Naive thymus-derived CD4-positive, alpha-beta T cell (primary cell): ENCODE data around the gene ZCCHC14. TPM values are rescaled to one million over a fixed set of nuclear protein-coding genes. Genes with fewer than 3 reads are reported as not detected.

ENCODE experiments used
- ATAC-seq: fragments of 150-1000 bp; cut with Tn5 transposase; 2 replicates; pipeline ENCODE4 v1.10.0; 2021; ENCODE audit warnings: mild to moderate bottlenecking, moderate library complexity
- CTCF ChIA-PET: fragments of 350-600 bp; sonication (Branson Sonifier 250); formaldehyde crosslinking; loops from one replicate; lab custom pipeline; 2021; ENCODE audit warnings: antibody characterized with exemption; lab: Charles Lee
- POLR2A ChIA-PET: fragments of 350-600 bp; sonication (Branson Sonifier 250); formaldehyde crosslinking; loops from one replicate; lab custom pipeline; 2021; ENCODE audit warnings: antibody characterized with exemption, inconsistent platforms; lab: Charles Lee
- DNase-seq, 9 donors: peaks; one replicate each; pipeline versions ENCODE4 v3.0.0 to v3.0.0-alpha.2; 2020 to 2022; ENCODE audit warnings: mixed read lengths in 1 of 9
- H3K27ac ChIP-seq: one replicate; pipeline ENCODE4 v1.7.0; 2013; ENCODE audit warnings: mild to moderate bottlenecking, low read depth, low read length, moderate library complexity
- H3K27me3 ChIP-seq, 2 donors: one replicate each; pipeline ENCODE4 v1.7.0; 2013; ENCODE audit warnings: low read length in 2 of 2, mild to moderate bottlenecking in 2 of 2, moderate library complexity in 2 of 2; ENCODE audit not compliant: control insufficient read depth in 2 of 2, insufficient read depth in 2 of 2
- H3K36me3 ChIP-seq, 3 experiments: 1 replicate in 2 of 3; 2 replicates in 1 of 3; pipeline ENCODE4 v1.7.0; 2013; ENCODE audit warnings: low read length in 3 of 3, mild to moderate bottlenecking in 3 of 3, moderate library complexity in 1 of 3; ENCODE audit not compliant: insufficient read depth in 3 of 3, control insufficient read depth in 2 of 3
- H3K4me1 ChIP-seq, 2 donors: one replicate each; pipeline ENCODE4 v1.7.0; 2013; ENCODE audit warnings: low read length in 2 of 2, mild to moderate bottlenecking in 2 of 2, moderate library complexity in 1 of 2; ENCODE audit not compliant: control insufficient read depth in 2 of 2, insufficient read depth in 2 of 2
- H3K4me3 ChIP-seq: 2 replicates; pipeline ENCODE4 v1.7.0; 2013; ENCODE audit warnings: mild to moderate bottlenecking, low read length
- H3K9me3 ChIP-seq, 3 experiments: 1 replicate in 2 of 3; 2 replicates in 1 of 3; pipeline ENCODE4 v1.7.0; 2013; ENCODE audit warnings: low read length in 3 of 3; ENCODE audit not compliant: control insufficient read depth in 2 of 3
- H3K27ac Mint-ChIP-seq, 9 donors: one replicate each; pipeline ENCODE4 v1.8.0; 2020 to 2022; ENCODE audit warnings: mixed read lengths in 9 of 9, mild to moderate bottlenecking in 8 of 9, moderate library complexity in 5 of 9, inconsistent platforms in 2 of 9
- H3K27me3 Mint-ChIP-seq, 5 donors: one replicate each; pipeline ENCODE4 v1.8.0; 2021 to 2022; ENCODE audit warnings: mixed read lengths in 5 of 5, mild to moderate bottlenecking in 1 of 5
- H3K36me3 Mint-ChIP-seq, 5 donors: one replicate each; pipeline ENCODE4 v1.8.0; 2020 to 2022; ENCODE audit warnings: mixed read lengths in 5 of 5, mild to moderate bottlenecking in 3 of 5, inconsistent platforms in 1 of 5
- H3K4me1 Mint-ChIP-seq, 7 donors: one replicate each; pipeline ENCODE4 v1.8.0; 2020 to 2022; ENCODE audit warnings: mixed read lengths in 7 of 7, mild to moderate bottlenecking in 3 of 7, inconsistent platforms in 1 of 7
- H3K4me3 Mint-ChIP-seq, 10 donors: one replicate each; pipeline ENCODE4 v1.8.0; 2020 to 2022; ENCODE audit warnings: mild to moderate bottlenecking in 10 of 10, mixed read lengths in 10 of 10, moderate library complexity in 6 of 10, inconsistent platforms in 2 of 10
- H3K9me3 Mint-ChIP-seq, 11 donors: one replicate each; pipeline ENCODE4 v1.8.0; 2020 to 2022; ENCODE audit warnings: mixed read lengths in 11 of 11, mild to moderate bottlenecking in 4 of 11, inconsistent platforms in 1 of 11, moderate library complexity in 1 of 11
- intact Hi-C, 2 donors: fragments of 100-400 bp; cut with micrococcal nuclease; formaldehyde crosslinking; loops; one replicate each; pipeline ENCODE4 v1.15.1; 2023
- polyA plus RNA-seq, 2 donors: library from polyadenylated mRNA; unstranded; fragments of 300-500 nt; fragmentation: Illumina TruSeq; gene quantifications; one replicate each; pipeline ENCODE4 v1.2.3, GENCODE V29; 2021
- total RNA-seq, 6 experiments: library from RNA in 5 of 6; stranded (reverse) in 5 of 6; gene quantifications; 1 replicate in 5 of 6; 2 replicates in 1 of 6; pipeline ENCODE4 v1.2.3 and lab custom pipeline; 2021 to 2026

ZCCHC14 gene
- total and polyA plus RNA-seq, 7 experiments from 2014 or later = 0.64 to 34.2 (median 18.3) TPM

- Histone ChIP-seq H3K27ac (no peak overlapping the region), H3K36me3 (peaks cover 0 to 48% (median 0%) of the 10 kb centered on the region in 3 experiments), H3K4me1 (no peaks in the 10 kb centered on the region), H3K27me3 (no peaks in the 10 kb centered on the region), H3K4me3 (no peak overlapping the region), H3K9me3 (no peaks in the 10 kb centered on the region)
- ChIA-PET POLR2A (no interaction called here), CTCF (no interaction called here)
- no peak for ATAC-seq
- Mint-ChIP-seq H3K36me3 (peaks cover 0 to 43% (median 19%) of the 10 kb centered on the region in 5 donors), H3K27me3 (no peaks in the 10 kb centered on the region), H3K4me3 (no peak overlapping the region), H3K4me1 (peaks cover 10 to 16% (median 13%) of the 10 kb centered on the region in 7 donors), H3K27ac (no peak overlapping the region), H3K9me3 (no peaks in the 10 kb centered on the region)
- intact Hi-C loops = no loop called here
- DNase-seq = no peak
Measured at GRCh38 chr16:87458424-87458915, 34.4 kb downstream of the ZCCHC14 start.

GRCh38 chr16:87457709-87458423 is 35.0 kb downstream of the ZCCHC14 start:
- H3K9me3 ChIP-seq = no peaks in the 10 kb centered on the region
- no peak overlapping the region for H3K4me3 ChIP-seq
- ChIA-PET POLR2A (no interaction called here), CTCF (no interaction called here)
- intact Hi-C loops = no loop called here
- no peaks in the 10 kb centered on the region for H3K4me1 ChIP-seq
- H3K27ac Mint-ChIP-seq = peak overlapping the region in 2 of 9 donors; percentile 12 to 19
- peaks cover 10 to 16% (median 11%) of the 10 kb centered on the region in 7 donors for H3K4me1 Mint-ChIP-seq
- no peak overlapping the region for H3K4me3 Mint-ChIP-seq
- no peak for DNase-seq
- no peaks in the 10 kb centered on the region for H3K27me3 Mint-ChIP-seq
- no peaks in the 10 kb centered on the region for H3K9me3 Mint-ChIP-seq
- ATAC-seq = no peak
- peaks cover 0 to 49% (median 19%) of the 10 kb centered on the region in 5 donors for H3K36me3 Mint-ChIP-seq
- no peak overlapping the region for H3K27ac ChIP-seq
- no peaks in the 10 kb centered on the region for H3K27me3 ChIP-seq
- H3K36me3 ChIP-seq = peaks cover 0 to 54% (median 0%) of the 10 kb centered on the region in 3 experiments

- Mint-ChIP-seq H3K27me3 (no peaks in the 10 kb centered on the region), H3K4me3 (no peak overlapping the region), H3K27ac (peak overlapping the region in 1 of 9 donors; percentile 19), H3K36me3 (peaks cover 0 to 56% (median 22%) of the 10 kb centered on the region in 5 donors), H3K9me3 (no peaks in the 10 kb centered on the region), H3K4me1 (peaks cover 7 to 22% (median 8%) of the 10 kb centered on the region in 7 donors)
- no peaks in the 10 kb centered on the region for H3K9me3 ChIP-seq
- ChIA-PET POLR2A (no interaction called here), CTCF (no interaction called here)
- peaks cover 0 to 61% (median 0%) of the 10 kb centered on the region in 3 experiments for H3K36me3 ChIP-seq
- ATAC-seq = no peak
- intact Hi-C loops = no loop called here
- no peak overlapping the region for H3K4me3 ChIP-seq
- DNase-seq = no peak
- no peaks in the 10 kb centered on the region for H3K27me3 ChIP-seq
- no peak overlapping the region for H3K27ac ChIP-seq
- no peaks in the 10 kb centered on the region for H3K4me1 ChIP-seq
Measured at GRCh38 chr16:87457061-87457611, 35.7 kb downstream of the ZCCHC14 start.

GRCh38 chr16:87454391-87454790 is 38.4 kb downstream of the ZCCHC14 start:
- H3K27ac ChIP-seq = no peak overlapping the region
- no peak for ATAC-seq
- CTCF ChIA-PET = no interaction called here

GRCh38 chr16:87453326-87453725 is 39.5 kb downstream of the ZCCHC14 start:
- no peak for ATAC-seq
- ChIA-PET POLR2A (interaction anchor here (0.7 kb wide), 1 partner anchor 13 kb away, joined by 3 read pairs; no protein-coding TSS in a partner anchor), CTCF (no interaction called here)
- H3K36me3 Mint-ChIP-seq = peaks cover 3 to 59% (median 26%) of the 10 kb centered on the region in 5 donors
- no peak overlapping the region for H3K4me3 ChIP-seq
- DNase-seq = no peak
- no peaks in the 10 kb centered on the region for H3K27me3 Mint-ChIP-seq
- no peak overlapping the region for H3K27ac ChIP-seq
- H3K9me3 Mint-ChIP-seq = no peaks in the 10 kb centered on the region
- no peaks in the 10 kb centered on the region for H3K27me3 ChIP-seq
- H3K4me3 Mint-ChIP-seq = no peak overlapping the region
- intact Hi-C loops = no loop called here
- no peaks in the 10 kb centered on the region for H3K4me1 ChIP-seq
- peaks cover 0 to 62% (median 0%) of the 10 kb centered on the region in 3 experiments for H3K36me3 ChIP-seq
- H3K4me1 Mint-ChIP-seq = peaks cover 0 to 25% (median 6%) of the 10 kb centered on the region in 7 donors
- H3K9me3 ChIP-seq = no peaks in the 10 kb centered on the region
- H3K27ac Mint-ChIP-seq = peak overlapping the region in 1 of 9 donors; percentile 58

More at GRCh38 chr16:87454391-87454790, 38.4 kb downstream of the ZCCHC14 start:
- Histone ChIP-seq H3K4me3 (no peak overlapping the region), H3K36me3 (peaks cover 0 to 64% (median 0%) of the 10 kb centered on the region in 3 experiments), H3K4me1 (no peaks in the 10 kb centered on the region), H3K27me3 (no peaks in the 10 kb centered on the region), H3K9me3 (no peaks in the 10 kb centered on the region)
- Mint-ChIP-seq H3K27ac (no peak overlapping the region), H3K4me1 (peaks cover 0 to 25% (median 6%) of the 10 kb centered on the region in 7 donors), H3K9me3 (no peaks in the 10 kb centered on the region), H3K27me3 (no peaks in the 10 kb centered on the region), H3K36me3 (peaks cover 0 to 53% (median 23%) of the 10 kb centered on the region in 5 donors), H3K4me3 (no peak overlapping the region)
- POLR2A ChIA-PET = no interaction called here
- DNase-seq = no peak
- intact Hi-C loops = no loop called here

- intact Hi-C loops = no loop called here
- POLR2A ChIA-PET = interaction anchor here (0.5 kb wide), 1 partner anchor 9 kb away, joined by 3 read pairs; no protein-coding TSS in a partner anchor
- H3K36me3 Mint-ChIP-seq = peaks cover 3 to 64% (median 30%) of the 10 kb centered on the region in 5 donors
- no peaks in the 10 kb centered on the region for H3K9me3 Mint-ChIP-seq
- no peaks in the 10 kb centered on the region for H3K27me3 Mint-ChIP-seq
- no peak overlapping the region for H3K4me3 Mint-ChIP-seq
- peaks cover 0 to 25% (median 4%) of the 10 kb centered on the region in 7 donors for H3K4me1 Mint-ChIP-seq
- peaks cover 0 to 53% (median 0%) of the 10 kb centered on the region in 3 experiments for H3K36me3 ChIP-seq
- H3K4me3 ChIP-seq = no peak overlapping the region
- ATAC-seq = no peak
- CTCF ChIA-PET = interaction anchor here (0.5 kb wide), 1 partner anchor 15 kb away, joined by 3 read pairs; no protein-coding TSS in a partner anchor
- no peaks in the 10 kb centered on the region for H3K27me3 ChIP-seq
- H3K4me1 ChIP-seq = no peaks in the 10 kb centered on the region
- H3K27ac ChIP-seq = no peak overlapping the region
- no peaks in the 10 kb centered on the region for H3K9me3 ChIP-seq
- H3K27ac Mint-ChIP-seq = peak overlapping the region in 1 of 9 donors; percentile 19
- no peak for DNase-seq
Measured at GRCh38 chr16:87451563-87452210, 41.1 kb downstream of the ZCCHC14 start.
